Measurements from ENCODE around the gene MEAK7. TPM values are rescaled to one million over a fixed set of nuclear protein-coding genes. Genes with fewer than 3 reads are reported as not detected.

MEAK7 gene
- total RNA-seq, 1 donor from 2014 or later: 34.2 TPM

DNA sequence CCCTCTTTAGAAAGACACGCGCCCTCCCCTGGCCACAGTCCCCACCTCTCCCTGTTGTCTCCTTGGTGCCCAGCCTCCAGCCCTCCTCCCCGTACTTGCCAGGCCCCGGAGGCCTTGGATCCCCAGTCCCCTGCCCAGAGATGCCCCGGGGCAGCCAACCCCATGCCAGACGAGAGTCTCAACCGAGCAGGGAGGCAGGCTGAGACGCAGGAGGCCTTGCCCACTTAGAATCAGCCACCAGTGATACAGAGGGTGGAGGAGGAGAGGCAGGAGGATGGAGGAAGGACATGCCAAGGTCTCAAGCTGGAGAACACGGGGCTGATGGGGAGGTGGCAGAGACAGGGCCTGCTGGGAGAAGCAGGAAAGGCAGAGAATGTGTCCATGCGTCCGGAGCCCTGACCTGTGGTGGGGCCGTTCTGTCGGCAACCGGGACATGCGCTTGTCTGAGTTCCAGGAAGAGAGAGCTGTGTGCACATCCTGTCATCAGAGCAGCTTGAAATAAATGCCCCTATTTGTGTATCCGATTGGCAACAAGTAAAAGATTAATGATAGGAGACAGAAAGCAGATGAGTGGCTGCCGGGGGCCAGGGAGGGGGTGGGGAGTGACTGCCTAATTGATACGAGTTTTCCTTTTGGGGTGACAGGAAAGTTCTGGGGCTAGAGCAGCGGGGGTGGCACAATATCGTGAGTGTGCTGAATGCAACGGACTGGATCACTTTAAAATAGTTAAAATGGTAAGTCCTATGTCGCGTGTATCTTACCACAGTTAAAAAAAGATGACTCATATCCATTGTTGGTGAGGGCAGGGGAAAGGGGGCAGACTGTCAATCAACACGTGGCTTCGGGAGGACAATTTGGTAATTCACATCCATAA is 44.7 kb upstream of the MEAK7 start:
- DNase-seq (ENCODE audit: low spot score): peak; percentile 13
- Mint-ChIP-seq H3K36me3 (ENCODE audit: low read depth, unreplicated experiment) (no peaks in the 10 kb centered on the region), H3K27ac (ENCODE audit: unreplicated experiment) (peak overlapping the region; percentile 91)

DNA sequence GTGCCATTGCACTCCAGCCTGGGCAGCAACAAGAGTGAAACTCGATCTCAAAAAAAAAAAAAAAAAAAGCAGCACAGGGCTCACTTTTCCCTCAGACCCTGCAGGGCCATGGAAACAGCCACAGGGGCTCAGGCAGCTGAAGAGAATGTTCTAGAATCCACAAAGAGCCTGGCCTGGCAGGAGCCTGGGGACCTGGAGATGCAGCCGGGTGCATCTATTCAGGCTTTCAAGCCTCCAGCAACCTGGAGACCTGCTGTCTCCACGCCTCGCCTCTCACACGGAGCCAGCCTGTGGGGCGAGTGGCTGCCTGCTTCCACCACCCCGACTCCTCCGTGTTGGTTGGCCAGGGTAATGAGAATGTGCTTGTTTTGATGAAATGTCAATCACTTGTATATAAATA is 44.0 kb upstream of the MEAK7 start:
- peaks cover 6% of the 10 kb centered on the region for H3K27me3 Mint-ChIP-seq (ENCODE audit: unreplicated experiment)
- no peak for DNase-seq (ENCODE audit: low spot score)
- H3K4me3 Mint-ChIP-seq (ENCODE audit: unreplicated experiment): no peak overlapping the region
- no peaks in the 10 kb centered on the region for H3K36me3 Mint-ChIP-seq (ENCODE audit: low read depth, unreplicated experiment)
- peaks cover 20% of the 10 kb centered on the region for H3K4me1 Mint-ChIP-seq (ENCODE audit: unreplicated experiment)
- H3K9me3 Mint-ChIP-seq (ENCODE audit: unreplicated experiment): no peaks in the 10 kb centered on the region
- TF ChIP-seq, protein P1, sequence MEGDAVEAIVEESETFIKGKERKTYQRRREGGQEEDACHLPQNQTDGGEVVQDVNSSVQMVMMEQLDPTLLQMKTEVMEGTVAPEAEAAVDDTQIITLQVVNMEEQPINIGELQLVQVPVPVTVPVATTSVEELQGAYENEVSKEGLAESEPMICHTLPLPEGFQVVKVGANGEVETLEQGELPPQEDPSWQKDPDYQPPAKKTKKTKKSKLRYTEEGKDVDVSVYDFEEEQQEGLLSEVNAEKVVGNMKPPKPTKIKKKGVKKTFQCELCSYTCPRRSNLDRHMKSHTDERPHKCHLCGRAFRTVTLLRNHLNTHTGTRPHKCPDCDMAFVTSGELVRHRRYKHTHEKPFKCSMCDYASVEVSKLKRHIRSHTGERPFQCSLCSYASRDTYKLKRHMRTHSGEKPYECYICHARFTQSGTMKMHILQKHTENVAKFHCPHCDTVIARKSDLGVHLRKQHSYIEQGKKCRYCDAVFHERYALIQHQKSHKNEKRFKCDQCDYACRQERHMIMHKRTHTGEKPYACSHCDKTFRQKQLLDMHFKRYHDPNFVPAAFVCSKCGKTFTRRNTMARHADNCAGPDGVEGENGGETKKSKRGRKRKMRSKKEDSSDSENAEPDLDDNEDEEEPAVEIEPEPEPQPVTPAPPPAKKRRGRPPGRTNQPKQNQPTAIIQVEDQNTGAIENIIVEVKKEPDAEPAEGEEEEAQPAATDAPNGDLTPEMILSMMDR (IDR thresholded peaks at IDR 0.05; ENCODE audit: unreplicated experiment): no peak
- no peak overlapping the region for H3K27ac Mint-ChIP-seq (ENCODE audit: unreplicated experiment)

More for the DNA sequence above, 44.7 kb upstream of the MEAK7 start:
- TF ChIP-seq, protein P1 (IDR thresholded peaks at IDR 0.05; ENCODE audit: unreplicated experiment): no peak
- Mint-ChIP-seq H3K27me3 (ENCODE audit: unreplicated experiment) (peaks cover 5% of the 10 kb centered on the region), H3K9me3 (ENCODE audit: unreplicated experiment) (no peaks in the 10 kb centered on the region), H3K4me3 (ENCODE audit: unreplicated experiment) (no peak overlapping the region), H3K4me1 (ENCODE audit: unreplicated experiment) (peaks cover 20% of the 10 kb centered on the region)

DNA sequence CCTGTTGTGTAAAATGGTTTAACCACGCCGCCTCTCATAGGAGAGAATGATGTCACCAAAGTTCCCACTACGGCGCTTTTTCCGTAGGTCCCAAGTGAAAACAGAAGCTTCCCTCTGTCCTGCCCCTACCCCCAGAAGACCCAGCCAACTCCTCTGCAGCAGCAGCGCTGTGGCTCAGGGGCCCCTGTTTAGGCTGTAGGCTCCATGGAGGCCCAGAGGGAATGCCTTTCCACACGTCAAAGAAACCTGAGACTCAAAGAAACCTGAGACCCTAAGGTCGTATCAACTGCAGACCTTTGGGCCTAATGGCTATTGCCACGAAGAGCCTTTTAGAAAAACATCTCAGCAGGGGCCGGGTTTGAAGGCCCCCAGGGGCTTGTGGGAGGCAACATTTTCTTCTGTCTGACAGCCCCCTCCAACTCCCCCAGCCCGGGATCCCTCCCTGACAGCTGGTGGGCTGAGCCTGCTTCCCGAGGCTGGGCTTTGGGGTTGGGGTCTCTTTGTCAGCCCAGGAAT is 43.1 kb upstream of the MEAK7 start:
- DNase-seq (ENCODE audit: low spot score): no peak
- Mint-ChIP-seq H3K4me1 (ENCODE audit: unreplicated experiment) (peaks cover 20% of the 10 kb centered on the region), H3K27ac (ENCODE audit: unreplicated experiment) (no peak overlapping the region), H3K4me3 (ENCODE audit: unreplicated experiment) (no peak overlapping the region), H3K36me3 (ENCODE audit: low read depth, unreplicated experiment) (no peaks in the 10 kb centered on the region), H3K27me3 (ENCODE audit: unreplicated experiment) (peaks cover 6% of the 10 kb centered on the region), H3K9me3 (ENCODE audit: unreplicated experiment) (no peaks in the 10 kb centered on the region)
- TF ChIP-seq, protein P1 (IDR thresholded peaks at IDR 0.05; ENCODE audit: unreplicated experiment): no peak

DNA sequence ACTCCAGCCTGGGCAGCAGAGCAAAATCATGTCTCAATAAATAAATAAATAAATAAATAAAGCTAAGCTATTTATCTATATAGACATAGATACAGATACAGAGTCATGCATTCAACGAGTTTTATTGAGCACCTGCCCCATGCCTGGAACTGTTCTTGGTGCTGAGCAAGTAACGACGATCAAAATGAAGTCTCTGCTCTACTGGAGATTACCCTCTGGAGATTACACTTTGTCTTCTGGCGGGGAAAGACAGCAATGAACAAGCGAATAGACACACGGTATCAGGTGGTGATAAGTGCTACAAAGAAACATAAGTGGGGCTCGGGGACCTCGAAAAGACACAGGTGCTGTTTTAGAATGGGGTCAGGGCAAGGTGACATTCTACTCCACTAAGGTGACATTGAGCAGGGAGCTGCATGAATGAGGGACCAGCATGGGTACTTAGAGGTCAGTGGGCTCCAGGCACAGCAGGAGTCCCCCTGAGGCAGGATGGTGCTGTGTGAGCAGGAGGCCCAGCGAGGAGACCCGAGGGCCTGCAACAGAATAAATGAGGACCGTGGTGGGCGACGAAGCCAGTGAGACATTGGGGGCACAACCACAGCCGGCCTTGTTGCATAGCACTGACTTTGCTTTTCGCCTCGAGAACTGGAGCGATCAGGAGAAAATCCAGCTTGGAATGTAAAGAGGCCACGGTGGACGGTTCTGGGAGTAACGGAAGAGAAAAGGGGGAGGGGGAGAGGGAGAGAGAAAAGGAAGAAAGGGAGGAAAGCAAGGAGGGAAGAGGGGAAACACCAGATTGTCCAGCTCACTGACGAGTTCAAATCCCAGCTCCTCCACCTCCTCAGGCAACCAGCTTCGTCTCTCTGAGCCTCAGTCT is 42.4 kb upstream of the MEAK7 start:
- peaks cover 20% of the 10 kb centered on the region for H3K4me1 Mint-ChIP-seq (ENCODE audit: unreplicated experiment)
- no peak for DNase-seq (ENCODE audit: low spot score)
- H3K36me3 Mint-ChIP-seq (ENCODE audit: low read depth, unreplicated experiment): no peaks in the 10 kb centered on the region
- H3K4me3 Mint-ChIP-seq (ENCODE audit: unreplicated experiment): no peak overlapping the region
- no peaks in the 10 kb centered on the region for H3K9me3 Mint-ChIP-seq (ENCODE audit: unreplicated experiment)
- peaks cover 6% of the 10 kb centered on the region for H3K27me3 Mint-ChIP-seq (ENCODE audit: unreplicated experiment)
- TF ChIP-seq, protein P1 (IDR thresholded peaks at IDR 0.05; ENCODE audit: unreplicated experiment): no peak
- H3K27ac Mint-ChIP-seq (ENCODE audit: unreplicated experiment): no peak overlapping the region
